H1 (cell line): ENCODE results near the gene TLE4.

Experiments
- CTCF ChIP-seq, 3 experiments: IDR thresholded peaks; 1 replicate in 2 of 3; 2 replicates in 1 of 3; pipeline versions ENCODE4 v1.5.1 to v1.6.1; 2011; ENCODE audit warnings: low read length in 3 of 3, mild to moderate bottlenecking in 3 of 3, inconsistent platforms in 2 of 3, low read depth in 1 of 3, moderate library complexity in 1 of 3; ENCODE audit not compliant: insufficient read depth in 1 of 3; ENCODE audit errors: control extremely low read depth in 1 of 3
- EP300 ChIP-seq, 2 experiments: IDR thresholded peaks; 1 replicate in 1 of 2; 2 replicates in 1 of 2; pipeline ENCODE4 v1.6.1; 2011 to 2012; ENCODE audit warnings: low read depth in 2 of 2, low read length in 2 of 2, mild to moderate bottlenecking in 2 of 2, borderline replicate concordance in 1 of 2, inconsistent platforms in 1 of 2, moderate library complexity in 1 of 2
- JUN ChIP-seq: IDR thresholded peaks from 2 replicates; pipeline ENCODE4 v1.6.1; 2011; ENCODE audit warnings: low read depth, mild to moderate bottlenecking, improper control_type of control experiment, low read length
- SP4 ChIP-seq: IDR thresholded peaks from 2 replicates; pipeline ENCODE4 v1.6.1; 2012; ENCODE audit warnings: low read length, inconsistent platforms
- SUZ12 ChIP-seq: fragments of 200-600 bp; sonication (generic); IDR thresholded peaks from 2 replicates; pipeline ENCODE4 v1.6.1; 2012; ENCODE audit warnings: mild to moderate bottlenecking, inconsistent platforms, low read length, moderate library complexity, mixed read lengths

- TF ChIP-seq SUZ12 (no peak), CTCF (IDR thresholded peaks at IDR 0.05; ENCODE audit: control extremely low read depth in 1 of 3, insufficient read depth in 1 of 3, low read depth in 1 of 3, low read length in 3 of 3) (no peak), JUN (no peak), EP300 (IDR thresholded peaks at IDR 0.05; ENCODE audit: borderline replicate concordance in 1 of 2, low read depth in 2 of 2, low read length in 2 of 2) (no peak), SP4 (no peak)
Observed at GRCh38 chr9:79670269-79670961, 98.7 kb downstream of the TLE4 start.
